SU-DHL-6 (cell line): ENCODE measurements around the gene ORC4.

Source experiments
- EZH2phosphoT487 ChIP-seq: fragments of 200-600 bp; sonication (generic), shearing (Covaris generic); conservative IDR thresholded peaks from 2 replicates; pipeline ENCODE4 v1.6.1; 2018; ENCODE audit warnings: mild to moderate bottlenecking, antibody characterized with exemption, low read length, moderate library complexity, mixed read lengths
- TF ChIP-seq, protein P1 (sequence below): fragments of 200-600 bp; sonication (generic); IDR thresholded peaks from one replicate; pipeline ENCODE4 v1.5.1; 2017; ENCODE audit warnings: antibody characterized with exemption, mild to moderate bottlenecking, low read length, moderate library complexity; ENCODE audit not compliant: insufficient read depth, poor library complexity, severe bottlenecking

- TF ChIP-seq, protein P1, sequence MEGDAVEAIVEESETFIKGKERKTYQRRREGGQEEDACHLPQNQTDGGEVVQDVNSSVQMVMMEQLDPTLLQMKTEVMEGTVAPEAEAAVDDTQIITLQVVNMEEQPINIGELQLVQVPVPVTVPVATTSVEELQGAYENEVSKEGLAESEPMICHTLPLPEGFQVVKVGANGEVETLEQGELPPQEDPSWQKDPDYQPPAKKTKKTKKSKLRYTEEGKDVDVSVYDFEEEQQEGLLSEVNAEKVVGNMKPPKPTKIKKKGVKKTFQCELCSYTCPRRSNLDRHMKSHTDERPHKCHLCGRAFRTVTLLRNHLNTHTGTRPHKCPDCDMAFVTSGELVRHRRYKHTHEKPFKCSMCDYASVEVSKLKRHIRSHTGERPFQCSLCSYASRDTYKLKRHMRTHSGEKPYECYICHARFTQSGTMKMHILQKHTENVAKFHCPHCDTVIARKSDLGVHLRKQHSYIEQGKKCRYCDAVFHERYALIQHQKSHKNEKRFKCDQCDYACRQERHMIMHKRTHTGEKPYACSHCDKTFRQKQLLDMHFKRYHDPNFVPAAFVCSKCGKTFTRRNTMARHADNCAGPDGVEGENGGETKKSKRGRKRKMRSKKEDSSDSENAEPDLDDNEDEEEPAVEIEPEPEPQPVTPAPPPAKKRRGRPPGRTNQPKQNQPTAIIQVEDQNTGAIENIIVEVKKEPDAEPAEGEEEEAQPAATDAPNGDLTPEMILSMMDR: no peak
- TF ChIP-seq EZH2phosphoT487: no peak
These were observed 7.3 kb upstream of the ORC4 start for GRCh38 chr2:148027822-148028221.
